ENCODE data around the gene SLC41A3.

SLC41A3 gene

DNA sequence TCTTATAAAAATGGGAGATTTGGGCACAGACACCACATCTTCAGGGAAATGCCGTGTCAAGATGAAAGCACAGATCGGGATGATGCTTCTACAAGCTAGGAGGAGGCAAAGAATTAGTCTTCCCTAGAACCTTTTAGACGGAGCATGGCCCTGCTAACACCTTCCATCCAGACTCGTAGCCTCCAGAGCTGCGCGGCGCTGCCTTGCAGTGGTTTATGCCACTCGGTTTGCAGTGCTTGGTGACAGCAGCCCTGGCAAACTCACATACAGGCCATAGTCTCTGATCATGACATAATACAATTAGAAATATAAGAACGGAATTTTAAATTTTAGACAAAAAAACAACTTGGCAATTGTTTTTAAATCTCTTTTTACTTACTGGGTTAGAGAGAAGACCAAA, 37.1 kb upstream of the SLC41A3 start:
- no peak for DNase-seq (ENCODE audit: low read depth in 1 of 2, low spot score in 1 of 2)

GRCh38 chr3:126119976-126120375, 36.1 kb upstream of the SLC41A3 start:
- no peak for DNase-seq (ENCODE audit: low read depth in 1 of 2, low spot score in 1 of 2)

- no peak for DNase-seq (ENCODE audit: low read depth in 1 of 2, low spot score in 1 of 2)
These were observed 35.2 kb upstream of the SLC41A3 start for GRCh38 chr3:126119008-126119675.

DNA sequence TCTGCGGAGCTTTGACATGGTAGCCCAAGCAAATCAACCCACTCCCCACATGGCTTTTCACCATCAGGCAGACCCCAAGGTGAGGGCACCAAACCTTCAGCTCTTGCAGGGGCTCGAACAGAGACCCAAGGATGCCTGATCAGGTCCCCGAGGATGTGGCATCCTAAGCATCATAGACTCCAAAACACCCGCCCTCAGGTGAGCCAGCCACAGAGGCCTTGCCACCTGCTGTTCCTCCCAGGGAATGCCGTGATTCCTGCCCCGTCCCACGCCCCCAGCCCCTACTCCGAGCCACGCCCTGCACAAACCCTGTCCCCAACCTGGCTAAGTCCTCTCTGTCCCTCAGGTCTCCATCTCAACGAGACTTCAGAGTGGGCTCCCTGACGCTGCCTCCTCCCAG, 34.7 kb upstream of the SLC41A3 start:
- DNase-seq (ENCODE audit: low read depth in 1 of 2, low spot score in 1 of 2), result no peak

- no peak for DNase-seq (ENCODE audit: low read depth in 1 of 2, low spot score in 1 of 2)
These were observed 33.9 kb upstream of the SLC41A3 start for GRCh38 chr3:126117786-126118185.

DNA sequence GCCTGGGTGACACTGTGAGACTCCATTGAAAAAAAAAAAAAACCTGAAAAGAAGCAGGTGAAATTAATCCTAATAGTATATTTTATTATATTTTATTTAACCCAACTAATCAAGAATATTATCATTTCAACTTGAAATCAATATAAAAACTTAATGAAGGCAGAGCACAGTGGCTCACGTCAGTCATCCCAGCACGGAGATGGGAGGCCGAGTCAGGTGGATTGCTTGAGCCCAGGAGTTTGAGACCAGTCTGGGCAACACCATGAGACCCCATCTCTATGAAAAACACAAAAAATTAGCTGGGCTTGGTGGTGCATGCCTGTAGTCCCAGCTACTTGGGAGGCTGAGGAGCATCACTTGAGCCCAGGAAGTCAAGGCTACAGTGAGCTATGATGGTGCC, 33.3 kb upstream of the SLC41A3 start:
- no peak for DNase-seq (ENCODE audit: low read depth in 1 of 2, low spot score in 1 of 2)

DNA sequence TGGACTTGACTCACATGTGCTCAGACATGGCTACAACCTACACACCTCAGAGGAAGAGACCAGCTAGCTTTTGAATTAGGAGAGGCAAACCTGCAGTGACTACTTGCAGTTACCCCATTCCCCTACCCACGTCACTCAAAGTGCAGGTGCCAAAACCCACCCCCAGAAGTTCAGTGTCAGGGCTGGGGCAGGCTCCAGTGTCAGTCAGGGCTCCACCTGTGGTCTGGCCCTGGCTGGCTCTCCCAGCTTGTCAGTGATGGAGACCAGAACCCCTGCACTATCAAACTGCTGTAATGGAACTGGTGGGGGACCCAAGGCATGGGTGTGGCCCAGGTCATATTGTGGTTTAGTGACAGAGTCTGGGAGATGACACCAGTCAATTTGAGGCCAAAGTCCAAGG, 32.6 kb upstream of the SLC41A3 start:
- DNase-seq (ENCODE audit: low read depth in 1 of 2, low spot score in 1 of 2), result no peak

DNA sequence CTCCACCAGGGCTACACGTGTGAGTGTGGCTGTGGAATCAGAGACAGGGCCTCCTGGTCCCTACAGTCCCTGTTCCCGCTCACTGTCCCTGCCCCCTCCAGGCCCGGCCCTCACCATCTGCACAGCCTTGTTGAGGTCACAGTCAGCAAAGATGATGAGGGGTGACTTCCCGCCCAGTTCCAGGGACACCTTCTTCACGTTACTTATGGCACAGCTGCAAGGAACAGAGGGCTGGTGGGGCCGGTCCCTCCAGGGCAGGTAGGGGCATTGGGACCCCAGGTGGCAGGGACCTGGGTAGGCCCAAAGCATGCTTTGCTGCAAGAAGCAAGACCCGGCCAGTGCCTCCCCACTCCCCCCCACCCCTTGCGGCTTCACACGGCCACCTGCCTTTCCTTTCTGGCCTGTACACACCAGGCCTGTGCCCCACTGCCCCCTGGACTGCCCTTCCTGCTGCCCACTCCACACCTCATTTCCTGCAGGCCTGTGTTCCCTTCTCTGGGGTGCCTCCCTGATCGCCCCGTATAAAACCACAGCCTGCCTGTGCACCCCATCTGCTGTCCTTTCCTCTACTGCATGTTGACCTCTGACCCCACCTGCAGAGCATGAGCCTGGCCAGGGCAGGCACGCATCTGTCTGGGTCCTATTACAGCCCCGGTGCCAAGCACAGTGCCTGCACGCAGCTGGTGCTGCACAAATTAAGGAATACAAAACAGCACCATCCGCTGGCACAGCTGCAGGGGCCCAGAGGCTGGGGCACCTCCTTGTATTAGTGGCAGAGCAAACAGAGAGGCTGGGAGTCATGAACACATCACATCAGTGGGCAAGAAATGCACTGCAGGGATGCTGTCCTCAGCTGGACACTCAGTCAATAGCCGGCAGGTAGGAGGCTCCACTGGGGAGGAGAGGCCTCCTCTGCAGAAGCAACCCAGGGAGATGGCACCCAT, 30.8 kb upstream of the SLC41A3 start:
- DNase-seq (ENCODE audit: low read depth in 1 of 2, low spot score in 1 of 2), result no peak

DNA sequence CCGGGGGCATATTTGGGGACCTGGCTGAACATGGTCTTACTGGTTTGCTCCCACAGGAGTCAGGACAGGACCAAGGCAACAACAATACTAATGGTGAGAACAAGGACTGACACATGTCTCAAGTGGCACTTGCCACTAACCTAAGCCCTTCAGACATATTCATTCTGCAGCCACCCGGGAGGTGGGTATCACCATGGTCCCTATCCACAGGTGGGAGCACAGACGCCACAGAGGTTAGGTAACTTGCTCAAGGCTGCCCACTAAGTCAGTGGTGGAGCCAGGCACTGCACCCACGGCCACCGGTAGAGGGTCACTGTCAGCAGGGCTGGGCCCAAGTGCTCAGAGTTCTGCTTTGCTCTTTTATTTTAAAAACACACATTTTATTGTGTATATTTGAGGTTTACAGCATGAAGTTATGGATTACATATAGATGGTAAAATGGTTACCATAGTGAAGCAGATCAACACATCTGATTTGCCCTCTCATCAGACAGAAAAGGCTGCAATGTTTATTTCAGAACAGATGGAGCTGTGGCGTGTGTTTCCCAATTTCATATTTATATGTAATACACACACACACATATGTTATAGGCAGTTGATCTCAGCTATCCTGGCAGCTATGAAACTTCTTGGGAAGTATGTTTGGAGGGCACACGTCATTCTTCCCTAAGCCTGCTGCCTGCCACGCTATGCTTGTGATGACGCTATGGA, 30.0 kb upstream of the SLC41A3 start:
- DNase-seq (ENCODE audit: low read depth in 1 of 2, low spot score in 1 of 2), result no peak

- no peak for DNase-seq (ENCODE audit: low read depth in 1 of 2, low spot score in 1 of 2)
These were observed 29.3 kb upstream of the SLC41A3 start for GRCh38 chr3:126113238-126113555.

DNA sequence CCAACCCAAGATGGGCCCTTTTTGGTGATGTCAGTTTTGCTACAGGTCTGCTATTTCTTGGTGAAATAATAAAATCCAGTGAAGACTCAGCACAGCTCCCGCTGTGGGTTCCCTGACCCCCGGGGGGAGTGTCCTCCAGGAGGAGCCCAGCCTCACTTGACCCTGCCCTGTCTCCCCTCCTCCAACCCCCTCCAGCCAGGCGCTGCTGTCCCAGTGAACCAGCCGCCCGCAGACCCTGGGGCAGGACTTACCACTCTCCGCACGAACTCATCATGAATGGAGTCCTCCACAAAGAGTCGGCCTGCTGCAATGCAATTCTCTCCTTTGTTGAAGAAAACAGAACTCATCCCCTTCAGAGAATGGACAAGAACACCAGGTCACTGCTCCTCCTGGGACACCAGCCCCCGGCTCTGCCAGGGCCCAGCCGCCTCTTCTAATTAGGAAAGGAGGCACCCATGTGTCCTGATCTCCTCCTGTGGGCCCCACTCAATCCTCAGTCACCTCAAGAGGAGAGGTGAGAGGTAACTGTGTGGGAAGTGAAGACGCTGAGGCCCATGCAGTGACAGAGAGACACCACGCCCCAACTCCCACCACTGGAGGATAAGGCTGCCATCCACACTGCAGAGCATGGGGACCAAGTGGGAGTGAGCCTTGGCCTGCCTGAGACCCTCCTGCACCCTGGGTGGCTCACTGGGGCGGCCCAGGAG, 28.8 kb upstream of the SLC41A3 start:
- no peak for DNase-seq (ENCODE audit: low read depth in 1 of 2, low spot score in 1 of 2)

GRCh38 chr3:126111566-126112475, 27.9 kb upstream of the SLC41A3 start:
- DNase-seq (ENCODE audit: low read depth in 1 of 2, low spot score in 1 of 2), result no peak

- no peak for DNase-seq (ENCODE audit: low read depth in 1 of 2, low spot score in 1 of 2)
These were observed 27.2 kb upstream of the SLC41A3 start for GRCh38 chr3:126111126-126111551.

DNA sequence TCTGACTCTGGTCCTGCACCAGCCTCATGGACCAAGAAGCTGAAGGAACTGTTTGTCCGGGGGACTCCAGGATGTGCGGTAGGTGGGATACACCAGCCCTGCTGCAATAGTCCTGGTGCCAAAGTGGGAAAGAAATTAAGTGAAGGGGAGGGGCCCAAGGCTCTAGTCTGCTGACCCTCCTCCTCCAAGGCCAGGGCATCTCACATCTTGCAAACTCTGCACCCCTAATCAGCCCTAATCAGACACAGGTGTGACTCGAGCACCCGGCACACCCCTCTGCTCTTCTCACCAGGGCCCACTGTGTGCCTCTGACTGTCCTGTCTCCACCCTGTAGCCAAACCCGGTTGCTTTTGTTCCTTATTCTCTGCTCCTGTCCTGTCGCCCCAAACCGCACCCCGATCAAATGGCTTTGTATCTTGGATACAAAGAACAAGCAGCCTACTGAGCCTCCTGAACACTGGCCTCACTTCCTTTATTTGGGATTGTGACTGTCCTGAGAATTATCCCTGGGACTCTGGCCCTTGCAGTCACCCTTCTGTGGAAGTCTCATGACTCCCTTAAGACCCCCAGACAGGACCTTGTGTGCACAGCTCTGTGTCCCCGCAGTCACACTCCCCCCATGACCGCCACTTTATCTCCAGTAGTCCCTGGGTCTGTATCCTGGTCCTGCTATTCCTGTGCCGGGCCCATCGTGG, 26.7 kb upstream of the SLC41A3 start:
- no peak for DNase-seq (ENCODE audit: low read depth in 1 of 2, low spot score in 1 of 2)

DNA sequence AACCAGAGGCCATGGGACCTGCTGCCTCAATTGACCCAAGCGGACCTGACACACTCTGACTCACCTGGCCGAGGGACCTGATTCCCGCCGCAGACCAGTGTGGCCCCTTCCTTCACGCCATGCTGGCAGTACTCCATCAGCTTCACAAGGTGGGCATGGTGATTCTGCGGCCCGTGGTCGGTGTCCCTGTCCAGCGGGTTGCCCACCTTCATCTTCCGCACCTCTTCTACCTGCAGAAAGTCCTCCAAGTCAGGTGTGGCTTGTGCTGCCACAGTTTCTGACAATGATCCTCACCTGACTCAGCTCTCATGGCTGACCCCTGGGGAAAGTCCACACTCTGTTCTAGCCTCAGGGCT, 25.9 kb upstream of the SLC41A3 start:
- DNase-seq (ENCODE audit: low read depth in 1 of 2, low spot score in 1 of 2), result no peak

- DNase-seq (ENCODE audit: low read depth in 1 of 2, low spot score in 1 of 2), result no peak
These were observed 25.4 kb upstream of the SLC41A3 start for GRCh38 chr3:126109146-126109879.

GRCh38 chr3:126108676-126109050, 24.7 kb upstream of the SLC41A3 start:
- DNase-seq (ENCODE audit: low read depth in 1 of 2, low spot score in 1 of 2), result no peak

GRCh38 chr3:126107957-126108675, 24.2 kb upstream of the SLC41A3 start:
- no peak for DNase-seq (ENCODE audit: low read depth in 1 of 2, low spot score in 1 of 2)
